Gastroesophageal sphincter (tissue), 4 donors: Measurements from ENCODE around the gene RPS18. TPM values are rescaled to one million over a fixed set of nuclear protein-coding genes. Genes with fewer than 3 reads are reported as not detected.
A peak's percentile ranks its signal among the peaks of the same experiment; 100 is the strongest.

Source experiments
- ATAC-seq: fragments of 150-250 bp; one replicate; pipeline ENCODE4 v1.9.1; 2016; ENCODE audit warnings: mild to moderate bottlenecking, moderate library complexity
- H3K27ac ChIP-seq, 4 donors: fragments of 200-600 bp; sonication (generic) in 3 of 4; 1 replicate in 3 of 4; 2 replicates in 1 of 4; pipeline ENCODE4 v1.5.1; 2016 to 2019
- H3K27me3 ChIP-seq: fragments of 200-600 bp; sonication (generic); one replicate; pipeline ENCODE4 v1.5.1; 2019
- H3K36me3 ChIP-seq, 2 donors: fragments of 200-600 bp; sonication (generic); one replicate each; pipeline ENCODE4 v1.5.1; 2019; ENCODE audit warnings: control low read depth in 1 of 2
- H3K4me1 ChIP-seq, 3 donors: fragments of 200-600 bp; sonication (generic); 1 replicate in 2 of 3; 2 replicates in 1 of 3; pipeline ENCODE4 v1.5.1; 2016 to 2019; ENCODE audit warnings: control low read depth in 2 of 3
- H3K4me3 ChIP-seq, 2 donors: fragments of 200-600 bp; sonication (generic); one replicate each; pipeline ENCODE4 v1.5.1; 2019; ENCODE audit warnings: mild to moderate bottlenecking in 1 of 2, moderate library complexity in 1 of 2
- H3K9me3 ChIP-seq, 3 donors: fragments of 200-600 bp; sonication (generic); one replicate each; pipeline ENCODE4 v1.5.1; 2017 to 2019; ENCODE audit warnings: control low read depth in 2 of 3
- CTCF ChIP-seq, 4 experiments: fragments of 200-600 bp in 2 of 4; fragments of 450-650 bp in 2 of 4; sonication (generic) in 1 of 4; IDR thresholded peaks; one replicate each; pipeline ENCODE4 v1.5.1; 2017 to 2019; ENCODE audit warnings: antibody characterized with exemption in 4 of 4, mild to moderate bottlenecking in 2 of 4, moderate library complexity in 2 of 4
- EP300 ChIP-seq: sonication (generic); formaldehyde crosslinking; IDR thresholded peaks from one replicate; pipeline ENCODE4 v1.6.1; 2017; ENCODE audit warnings: antibody characterized with exemption, mild to moderate bottlenecking
- POLR2A ChIP-seq, 2 donors: fragments of 450-650 bp; IDR thresholded peaks; one replicate each; pipeline ENCODE4 v1.6.1; 2017; ENCODE audit warnings: antibody characterized with exemption in 2 of 2, mild to moderate bottlenecking in 2 of 2, moderate library complexity in 1 of 2
- POLR2AphosphoS5 ChIP-seq: sonication (generic); formaldehyde crosslinking; IDR thresholded peaks from one replicate; pipeline ENCODE4 v1.6.1; 2017; ENCODE audit warnings: antibody characterized with exemption
- WGBS, 2 donors: methylation state at CpG; one replicate each; pipeline ENCODE4 v1.1.5; 2018; ENCODE audit warnings: low coverage in 1 of 2; 5-methylcytosine and 5-hydroxymethylcytosine counted together
- total RNA-seq, 4 donors: library from RNA; depleted of rRNA; stranded (reverse); fragments of >200 nt; gene quantifications; one replicate each; pipeline ENCODE4 v1.1.0, GENCODE V29; 2016

The RPS18 gene
- total RNA-seq, 4 donors from 2014 or later, result 1,175 to 3,464 (median 2,399) TPM

DNA sequence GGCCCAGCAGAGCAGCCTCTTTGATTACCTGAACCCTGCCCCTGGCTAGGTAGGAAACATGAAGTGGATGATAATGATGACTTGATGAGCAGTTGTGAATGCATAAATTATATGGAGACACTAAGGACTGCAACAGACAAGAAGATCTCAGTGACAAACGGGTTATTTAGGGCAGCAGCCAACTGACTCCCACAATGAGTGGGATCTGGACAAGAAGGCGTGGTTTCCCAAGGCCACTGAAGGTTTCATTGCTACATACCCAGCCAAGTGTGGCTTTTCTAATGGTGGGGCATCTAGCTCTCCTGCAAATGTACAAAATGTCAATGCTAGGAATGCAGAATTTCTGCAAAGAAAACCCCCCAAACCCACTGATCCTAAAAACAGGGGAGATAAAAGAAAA lies 34.1 kb upstream of the RPS18 start:
- Histone ChIP-seq H3K9me3 (no peaks in the 10 kb centered on the region), H3K36me3 (no peaks in the 10 kb centered on the region), H3K27ac (no peak overlapping the region), H3K4me1 (no peaks in the 10 kb centered on the region), H3K27me3 (peaks cover 66% of the 10 kb centered on the region), H3K4me3 (no peak overlapping the region)
- WGBS, 2 donors, result 64 to 67% methylated on average over 2 of the region's 2 CpGs
- no peak for ATAC-seq
- no peak for TF ChIP-seq POLR2AphosphoS5
- no peak for TF ChIP-seq CTCF (IDR thresholded peaks at IDR 0.05)
- no peak for TF ChIP-seq EP300
- TF ChIP-seq POLR2A (IDR thresholded peaks at IDR 0.05), result no peak

DNA sequence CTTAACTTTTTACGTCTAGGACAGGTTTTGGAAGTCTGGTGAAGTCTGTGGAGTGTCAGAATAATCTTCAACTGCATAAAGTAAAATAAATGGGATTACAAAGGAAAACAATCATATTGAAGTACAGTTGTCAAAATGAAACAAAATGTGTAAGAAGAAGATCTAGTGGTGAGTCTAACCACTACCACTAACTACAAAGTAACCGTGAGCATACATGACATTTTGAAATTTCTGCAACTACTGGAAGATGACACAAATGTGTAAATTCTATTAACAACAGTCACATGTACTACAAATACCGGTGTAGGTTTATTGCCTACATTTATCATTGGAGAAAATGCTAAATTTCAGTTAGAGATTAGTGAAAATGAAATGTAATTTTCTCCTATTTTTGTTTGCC lies 29.9 kb upstream of the RPS18 start:
- Histone ChIP-seq H3K27me3 (peaks cover 51% of the 10 kb centered on the region), H3K4me3 (no peak overlapping the region), H3K27ac (no peak overlapping the region), H3K36me3 (no peaks in the 10 kb centered on the region), H3K9me3 (no peaks in the 10 kb centered on the region), H3K4me1 (no peaks in the 10 kb centered on the region)
- 44 to 47% methylated on average over 3 of the region's 3 CpGs for WGBS, 2 donors
- no peak for ATAC-seq
- TF ChIP-seq CTCF (IDR thresholded peaks at IDR 0.05) (no peak), POLR2A (IDR thresholded peaks at IDR 0.05) (no peak), POLR2AphosphoS5 (no peak), EP300 (no peak)

- H3K4me3 ChIP-seq, result no peak overlapping the region
- ATAC-seq, result no peak
- H3K36me3 ChIP-seq, result no peaks in the 10 kb centered on the region
- H3K4me1 ChIP-seq, result peaks cover 0 to 9% (median 6%) of the 10 kb centered on the region in 3 donors
- H3K9me3 ChIP-seq, result no peaks in the 10 kb centered on the region
- no peak overlapping the region for H3K27ac ChIP-seq
- WGBS, 2 donors, result 13 to 50% methylated on average over 1 of the region's 1 CpG
- H3K27me3 ChIP-seq, result peaks cover 40% of the 10 kb centered on the region
- TF ChIP-seq CTCF (IDR thresholded peaks at IDR 0.05), result no peak
These were observed 28.4 kb upstream of the RPS18 start for GRCh38 chr6:33243476-33243875.

- peaks cover 3 to 32% (median 20%) of the 10 kb centered on the region in 3 donors for H3K4me1 ChIP-seq
- TF ChIP-seq CTCF (IDR thresholded peaks at IDR 0.05) (peak; percentile 97 to 99 (median 98)), POLR2A (IDR thresholded peaks at IDR 0.05) (no peak), EP300 (no peak), POLR2AphosphoS5 (peak; percentile 25)
- H3K36me3 ChIP-seq, result peaks cover 0 to 18% of the 10 kb centered on the region in 2 donors
- H3K27ac ChIP-seq, result peak overlapping the region; percentile 86 to 92 (median 88)
- H3K27me3 ChIP-seq, result peaks cover 13% of the 10 kb centered on the region
- WGBS, 2 donors, result 3 to 13% methylated on average over 6 to 8 of the region's 28 CpGs
- ATAC-seq, result peak; percentile 51
- peak overlapping the region; percentile 24 to 57 for H3K4me3 ChIP-seq
- H3K9me3 ChIP-seq, result no peaks in the 10 kb centered on the region
These were observed 23.8 kb upstream of the RPS18 start for GRCh38 chr6:33247977-33248642.

DNA sequence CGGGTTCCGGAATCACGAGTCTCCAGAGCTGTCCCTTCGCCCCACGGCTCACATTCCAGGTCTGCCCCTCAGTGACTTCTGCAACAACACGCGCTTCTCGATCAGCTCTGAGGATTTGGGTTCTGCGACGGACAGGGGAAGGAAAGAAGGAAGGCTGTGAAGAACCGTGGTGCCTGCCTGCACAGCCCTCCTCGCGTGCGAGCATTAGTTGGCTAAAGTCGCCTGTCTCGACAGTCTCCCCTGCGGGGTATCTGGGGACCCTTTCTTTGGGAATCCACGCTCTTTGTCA lies 23.3 kb upstream of the RPS18 start:
- peaks cover 13% of the 10 kb centered on the region for H3K27me3 ChIP-seq
- peak overlapping the region; percentile 24 to 57 for H3K4me3 ChIP-seq
- TF ChIP-seq CTCF (IDR thresholded peaks at IDR 0.05), result peak in 1 of 4 experiments; percentile 33
- TF ChIP-seq EP300, result no peak
- peaks cover 0 to 18% of the 10 kb centered on the region in 2 donors for H3K36me3 ChIP-seq
- peak; percentile 6 for ATAC-seq
- peaks cover 3 to 32% (median 20%) of the 10 kb centered on the region in 3 donors for H3K4me1 ChIP-seq
- peak overlapping the region; percentile 86 to 92 (median 88) for H3K27ac ChIP-seq
- 0% methylated on average over 1 of the region's 18 CpGs; no CpG with 5 or more reads in 1 of the 2 donors for WGBS, 2 donors
- H3K9me3 ChIP-seq, result no peaks in the 10 kb centered on the region
